Endothelial cell of umbilical vein (primary cell): ENCODE measurements around the gene NRXN3. TPM values are rescaled to one million over a fixed set of nuclear protein-coding genes. Genes with fewer than 3 reads are reported as not detected.

ENCODE experiments used
- BruUV-seq: library from RNA; stranded (reverse); fragments of 400-500 nt; replicated peaks from 2 replicates; lab custom pipeline; 2021; lab: Mats Ljungman, UMichigan
- CTCF ChIA-PET: fragments of 300-600, 350-600 bp; sonication (Branson Sonifier 250); formaldehyde crosslinking; loops from one replicate; lab custom pipeline; 2021; ENCODE audit warnings: antibody characterized with exemption, inconsistent platforms; lab: Charles Lee
- POLR2A ChIA-PET: fragments of 300-600, 350-600 bp; sonication (Branson Sonifier 250); formaldehyde crosslinking; loops from one replicate; lab custom pipeline; 2021; ENCODE audit warnings: antibody characterized with exemption, inconsistent platforms; lab: Charles Lee
- DNase-seq: peaks from one replicate; pipeline ENCODE4 v3.0.0-alpha.2; 2011; ENCODE audit warnings: low read depth, low spot score
- FAIRE-seq: peaks from 2 replicates; lab custom pipeline; 2011; peaks lifted over from hg19 to GRCh38; lab: Jason Lieb, UNC
- H2AFZ ChIP-seq: 2 replicates; pipeline ENCODE4 v1.6.0; 2012; ENCODE audit warnings: low read depth, low read length, control low read depth, inconsistent platforms
- H3K27ac ChIP-seq: 2 replicates; pipeline ENCODE4 v1.5.1; 2011; ENCODE audit warnings: low read depth, mild to moderate bottlenecking, control low read depth, low read length, moderate library complexity; ENCODE audit not compliant: insufficient read depth
- H3K27me3 ChIP-seq, 2 experiments: 2 replicates each; pipeline versions ENCODE4 v1.6.0 to v1.6.1; 2011; ENCODE audit warnings: low read length in 2 of 2, mixed read lengths in 1 of 2; ENCODE audit not compliant: control insufficient read depth in 2 of 2, insufficient read depth in 2 of 2
- H3K36me3 ChIP-seq, 2 experiments: 2 replicates in 1 of 2; 3 replicates in 1 of 2; pipeline ENCODE4 v1.5.1; 2011; ENCODE audit warnings: low read length in 2 of 2, mild to moderate bottlenecking in 1 of 2, moderate library complexity in 1 of 2; ENCODE audit not compliant: control insufficient read depth in 2 of 2, insufficient read depth in 2 of 2; ENCODE audit errors: extremely low read depth in 1 of 2
- H3K4me1 ChIP-seq: 3 replicates; pipeline ENCODE4 v1.5.1; 2011; ENCODE audit warnings: mild to moderate bottlenecking, low read length; ENCODE audit not compliant: control insufficient read depth, insufficient read depth; ENCODE audit errors: extremely low read depth
- H3K4me2 ChIP-seq: 2 replicates; pipeline ENCODE4 v1.6.1; 2011; ENCODE audit warnings: low read length, control low read depth, mixed read lengths; ENCODE audit not compliant: insufficient read depth
- H3K4me3 ChIP-seq, 3 experiments: fragments of 200-600 bp in 1 of 3; sonication (generic), shearing (Covaris generic) in 1 of 3; replicated peaks in 1 of 3; 2 replicates each; pipeline ENCODE4 v1.5.1; 2011 to 2016; ENCODE audit warnings: control low read depth in 3 of 3, low read length in 3 of 3, mild to moderate bottlenecking in 2 of 3, inconsistent platforms in 1 of 3, low read depth in 1 of 3, moderate library complexity in 1 of 3; ENCODE audit not compliant: insufficient read depth in 1 of 3
- H3K79me2 ChIP-seq: 2 replicates; pipeline ENCODE4 v1.6.0; 2012; ENCODE audit warnings: low read length, inconsistent platforms; ENCODE audit not compliant: control insufficient read depth, insufficient read depth
- H3K9ac ChIP-seq: replicated peaks from 2 replicates; pipeline ENCODE3; 2011; ENCODE audit warnings: low read length, control low read depth; ENCODE audit not compliant: insufficient read depth; ENCODE audit errors: extremely low read depth
- H3K9me1 ChIP-seq: replicated peaks from 3 replicates; pipeline ENCODE4 v1.6.0; 2011; ENCODE audit warnings: mild to moderate bottlenecking, low read length; ENCODE audit not compliant: control insufficient read depth, insufficient read depth; ENCODE audit errors: extremely low read depth
- H3K9me3 ChIP-seq: replicated peaks from 2 replicates; pipeline ENCODE4 v1.5.1; 2012; ENCODE audit warnings: low read length, inconsistent platforms; ENCODE audit not compliant: control insufficient read depth, insufficient read depth
- H4K20me1 ChIP-seq: replicated peaks from 2 replicates; pipeline ENCODE3; 2011; ENCODE audit warnings: mild to moderate bottlenecking, low read length; ENCODE audit not compliant: control insufficient read depth, insufficient read depth; ENCODE audit errors: extremely low read depth
- CTCF ChIP-seq, 2 donors: IDR thresholded peaks; 1 replicate in 1 of 2; 2 replicates in 1 of 2; pipeline ENCODE4 v1.5.1; 2011; ENCODE audit warnings: low read length in 2 of 2, mild to moderate bottlenecking in 2 of 2, moderate library complexity in 2 of 2, control low read depth in 1 of 2, inconsistent platforms in 1 of 2, low read depth in 1 of 2; ENCODE audit not compliant: insufficient read depth in 1 of 2; ENCODE audit errors: extremely low read depth in 1 of 2
- EZH2 ChIP-seq: IDR thresholded peaks from 2 replicates; pipeline ENCODE4 v1.6.1; 2012; ENCODE audit warnings: borderline replicate concordance, low read depth, mild to moderate bottlenecking, moderate library complexity, low read length, inconsistent platforms; ENCODE audit not compliant: severe bottlenecking
- FOS ChIP-seq: IDR thresholded peaks from 2 replicates; pipeline ENCODE4 v1.6.1; 2011; ENCODE audit warnings: mild to moderate bottlenecking, low read length, moderate library complexity, borderline replicate concordance; ENCODE audit not compliant: insufficient read depth
- GATA2 ChIP-seq: IDR thresholded peaks from 2 replicates; pipeline ENCODE4 v1.7.0; 2011; ENCODE audit warnings: low read depth, mild to moderate bottlenecking, moderate library complexity, mixed read lengths, low read length; ENCODE audit not compliant: insufficient read length, insufficient read depth
- JUN ChIP-seq: IDR thresholded peaks from 2 replicates; pipeline ENCODE4 v1.6.1; 2011; ENCODE audit warnings: borderline replicate concordance, low read depth; ENCODE audit not compliant: insufficient read length, insufficient read depth
- MAX ChIP-seq: IDR thresholded peaks from 2 replicates; pipeline ENCODE4 v1.6.1; 2011; ENCODE audit not compliant: insufficient read depth, insufficient read length
- MYC ChIP-seq: IDR thresholded peaks from one replicate; pipeline ENCODE4 v1.6.1; 2011; ENCODE audit warnings: mild to moderate bottlenecking, low read depth, low read length
- POLR2A ChIP-seq: IDR thresholded peaks from 2 replicates; pipeline ENCODE4 v1.6.1; 2012; ENCODE audit warnings: low read depth, mild to moderate bottlenecking, control low read depth, low read length
- POLR2AphosphoS5 ChIP-seq: IDR thresholded peaks from 2 replicates; pipeline ENCODE4 v1.6.1; 2012; ENCODE audit warnings: low read depth, mild to moderate bottlenecking, control low read depth, low read length, moderate library complexity; ENCODE audit not compliant: insufficient read depth
- dilution Hi-C: fragments of 300-500 bp; cut with MboI; formaldehyde crosslinking; loops from one replicate; pipeline ENCODE4 v1.15.0; 2019; ENCODE audit warnings: low sequenced_read_pairs; ENCODE audit not compliant: extremely low pct_ligation_motif_present
- intact Hi-C: fragments of 100-400 bp; cut with micrococcal nuclease; formaldehyde crosslinking; loops from one replicate; pipeline ENCODE4 v1.10.0; 2022
- polyA plus RNA-seq, 4 experiments: library from polyadenylated mRNA; depleted of rRNA in 3 of 4; stranded (reverse) in 3 of 4; unstranded in 1 of 4; fragments of >200 nt; gene quantifications; 2 replicates each; pipeline versions ENCODE4 v1.2.1 to v1.2.3, GENCODE V29; 2011 to 2012; ENCODE audit warnings: missing spikeins in 1 of 4
- total RNA-seq: library from RNA; stranded (reverse); gene quantifications from 2 replicates; pipeline ENCODE4 v1.2.3, GENCODE V29; 2021

Gene NRXN3
- total and polyA plus RNA-seq, 2 donors (not counting 3 experiments of a cell fraction or from before 2014, with no cell fraction given): 0.72 to 4.2 TPM

- Histone ChIP-seq H3K36me3 (no peaks in the 10 kb centered on the region), H3K4me2 (no peak overlapping the region), H3K4me1 (no peaks in the 10 kb centered on the region), H4K20me1 (no peaks in the 10 kb centered on the region), H3K9me1 (no peaks in the 10 kb centered on the region), H2AFZ (no peak overlapping the region), H3K9ac (no peak overlapping the region), H3K79me2 (no peaks in the 10 kb centered on the region), H3K9me3 (no peaks in the 10 kb centered on the region), H3K27me3 (no peaks in the 10 kb centered on the region), H3K27ac (no peak overlapping the region), H3K4me3 (no peak overlapping the region)
- CTCF ChIA-PET: no interaction called here
- FAIRE-seq: no peak
- TF ChIP-seq FOS (no peak), POLR2AphosphoS5 (no peak), EZH2 (no peak), MAX (no peak), CTCF (IDR thresholded peaks at IDR 0.05; ENCODE audit: extremely low read depth in 1 of 2, insufficient read depth in 1 of 2, low read depth in 1 of 2, low read length in 2 of 2) (no peak), JUN (no peak), MYC (no peak), GATA2 (no peak), POLR2A (no peak)
- POLR2A ChIA-PET: no interaction called here
- dilution Hi-C loops: no loop called here
- no peak for DNase-seq
- intact Hi-C loops: no loop called here
- no TSS peak for BruUV-seq
These were observed 540.8 kb downstream of the NRXN3 start for GRCh38 chr14:78710963-78711362.
